Measurements from ENCODE around the gene RPS8.
"Not testable (repeated sequence)": the region's sequence is repeated elsewhere in the genome, so short reads cannot be mapped to it uniquely, and the experiment has no call there.

The RPS8 gene
- total RNA-seq = 957 to 1,827 (median 1,515) reads per million in 9 experiments

GRCh38 chr1:44775078-44775929 is at the start of gene RPS8:
RPS8 (plus strand) TSS chr1:44775540; CDS start chr1:44775597, 57 bp downstream.
- peak; percentile 81 for ATAC-seq (replicated peaks)
- H3K27ac Mint-ChIP-seq = peak within 1 kb of the TSS; percentile 90 to 98
- H3K4me1 Mint-ChIP-seq (ENCODE audit: low read depth in 2 of 2) = peaks cover 32% of the 10 kb centered on the region in 2 donors
- H3K4me3 Mint-ChIP-seq = peak within 1 kb of the TSS; percentile 83 to 90
- peak; percentile 80 to 85 (median 85) for DNase-seq
- H3K9me3 Mint-ChIP-seq = no peaks in the 10 kb centered on the region
- H3K36me3 Mint-ChIP-seq (ENCODE audit: insufficient read depth) = peaks cover 48% of the 10 kb centered on the region
- H3K27me3 Mint-ChIP-seq = no peaks in the 10 kb centered on the region

- Mint-ChIP-seq H3K4me3 (peak within 1 kb of the TSS; percentile 28 to 74), H3K27me3 (no peaks in the 10 kb centered on the region), H3K27ac (peak within 1 kb of the TSS; percentile 93 to 100), H3K4me1 (ENCODE audit: low read depth in 2 of 2) (peaks cover 4 to 15% of the 10 kb centered on the region in 2 donors), H3K9me3 (no peaks in the 10 kb centered on the region), H3K36me3 (ENCODE audit: insufficient read depth) (peaks cover 23% of the 10 kb centered on the region)
- DNase-seq (peak; percentile 91 to 92 (median 92)), ATAC-seq (replicated peaks) (peak; percentile 76)
Observed at GRCh38 chr1:44730741-44731512, 44.4 kb upstream of the RPS8 start, which contains the start of gene RNU5D-1. RNU5D-1 (minus strand) TSS chr1:44731170.

GRCh38 chr1:44733365-44733764 is 42.0 kb upstream of the RPS8 start:
- Mint-ChIP-seq H3K27me3 (no peaks in the 10 kb centered on the region), H3K36me3 (ENCODE audit: insufficient read depth) (peaks cover 23% of the 10 kb centered on the region), H3K4me3 (no peak overlapping the region), H3K27ac (no peak overlapping the region), H3K4me1 (ENCODE audit: low read depth in 2 of 2) (peaks cover 4 to 11% of the 10 kb centered on the region in 2 donors), H3K9me3 (no peaks in the 10 kb centered on the region)
- DNase-seq (no peak), ATAC-seq (replicated peaks) (no peak)

GRCh38 chr1:44733784-44734183 is 41.6 kb upstream of the RPS8 start:
- Mint-ChIP-seq H3K27me3 (no peaks in the 10 kb centered on the region), H3K9me3 (no peaks in the 10 kb centered on the region), H3K36me3 (ENCODE audit: insufficient read depth) (peaks cover 20% of the 10 kb centered on the region), H3K27ac (no peak overlapping the region), H3K4me3 (no peak overlapping the region), H3K4me1 (ENCODE audit: low read depth in 2 of 2) (peaks cover 4 to 11% of the 10 kb centered on the region in 2 donors)
- DNase-seq = no peak
- ATAC-seq (replicated peaks) = no peak

- Mint-ChIP-seq H3K27me3 (no peaks in the 10 kb centered on the region), H3K9me3 (no peaks in the 10 kb centered on the region), H3K27ac (no peak overlapping the region), H3K4me1 (ENCODE audit: low read depth in 2 of 2) (peaks cover 6 to 20% of the 10 kb centered on the region in 2 donors), H3K36me3 (ENCODE audit: insufficient read depth) (peaks cover 12% of the 10 kb centered on the region), H3K4me3 (no peak overlapping the region)
- DNase-seq (no peak), ATAC-seq (replicated peaks) (no peak)
Observed at GRCh38 chr1:44735992-44736391, 39.3 kb upstream of the RPS8 start.

- ATAC-seq (replicated peaks) = peak; percentile 4
- Mint-ChIP-seq H3K4me3 (peak overlapping the region; percentile 87 to 89), H3K27ac (peak overlapping the region; percentile 88 to 91), H3K4me1 (ENCODE audit: low read depth in 2 of 2) (peaks cover 6 to 19% of the 10 kb centered on the region in 2 donors)
- H3K27me3 Mint-ChIP-seq; H3K36me3 Mint-ChIP-seq (ENCODE audit: insufficient read depth); H3K9me3 Mint-ChIP-seq; DNase-seq: not testable (repeated sequence)
Observed at GRCh38 chr1:44738953-44739306, 36.4 kb upstream of the RPS8 start.

- H3K36me3 Mint-ChIP-seq (ENCODE audit: insufficient read depth) = peaks cover 6% of the 10 kb centered on the region
- no peaks in the 10 kb centered on the region for H3K27me3 Mint-ChIP-seq
- H3K27ac Mint-ChIP-seq = peak within 1 kb of the TSS; percentile 88 to 91
- H3K4me1 Mint-ChIP-seq (ENCODE audit: low read depth in 2 of 2) = peaks cover 6 to 19% of the 10 kb centered on the region in 2 donors
- ATAC-seq (replicated peaks) (peak; percentile 100), DNase-seq (peak; percentile 94 to 97 (median 96))
- peak within 1 kb of the TSS; percentile 87 to 89 for H3K4me3 Mint-ChIP-seq
- H3K9me3 Mint-ChIP-seq = no peaks in the 10 kb centered on the region
Observed at GRCh38 chr1:44739307-44740178, 35.8 kb upstream of the RPS8 start, which contains the start of gene KIF2C. KIF2C (plus strand) TSS chr1:44739837; CDS start chr1:44739933, 96 bp downstream.

GRCh38 chr1:44740179-44740617 is 35.1 kb upstream of the RPS8 start:
- peak overlapping the region; percentile 87 to 89 for H3K4me3 Mint-ChIP-seq
- no peaks in the 10 kb centered on the region for H3K27me3 Mint-ChIP-seq
- peaks cover 6 to 19% of the 10 kb centered on the region in 2 donors for H3K4me1 Mint-ChIP-seq (ENCODE audit: low read depth in 2 of 2)
- peaks cover 6% of the 10 kb centered on the region for H3K36me3 Mint-ChIP-seq (ENCODE audit: insufficient read depth)
- no peaks in the 10 kb centered on the region for H3K9me3 Mint-ChIP-seq
- ATAC-seq (replicated peaks) = no peak
- H3K27ac Mint-ChIP-seq = peak overlapping the region; percentile 88 to 91
- DNase-seq = no peak

- peak overlapping the region in 1 of 2 donors; percentile 33 for H3K27ac Mint-ChIP-seq
- DNase-seq (no peak), ATAC-seq (replicated peaks) (no peak)
- H3K36me3 Mint-ChIP-seq (ENCODE audit: insufficient read depth) = peaks cover 6% of the 10 kb centered on the region
- no peaks in the 10 kb centered on the region for H3K27me3 Mint-ChIP-seq
- peaks cover 6 to 19% of the 10 kb centered on the region in 2 donors for H3K4me1 Mint-ChIP-seq (ENCODE audit: low read depth in 2 of 2)
- no peak overlapping the region for H3K4me3 Mint-ChIP-seq
- no peaks in the 10 kb centered on the region for H3K9me3 Mint-ChIP-seq
Observed at GRCh38 chr1:44743211-44743610, 32.1 kb upstream of the RPS8 start.

- H3K4me1 Mint-ChIP-seq (ENCODE audit: low read depth in 2 of 2) = no peaks in the 10 kb centered on the region
- no peak for ATAC-seq (replicated peaks)
- no peaks in the 10 kb centered on the region for H3K9me3 Mint-ChIP-seq
- H3K27ac Mint-ChIP-seq = no peak overlapping the region
- no peaks in the 10 kb centered on the region for H3K36me3 Mint-ChIP-seq (ENCODE audit: insufficient read depth)
- H3K4me3 Mint-ChIP-seq = no peak overlapping the region
- H3K27me3 Mint-ChIP-seq = no peaks in the 10 kb centered on the region
- DNase-seq = no peak
Observed at GRCh38 chr1:44747878-44748277, 27.5 kb upstream of the RPS8 start.

GRCh38 chr1:44757420-44757819 is 17.9 kb upstream of the RPS8 start:
- no peaks in the 10 kb centered on the region for H3K9me3 Mint-ChIP-seq
- H3K4me1 Mint-ChIP-seq (ENCODE audit: low read depth in 2 of 2) = peaks cover 0 to 4% of the 10 kb centered on the region in 2 donors
- no peaks in the 10 kb centered on the region for H3K36me3 Mint-ChIP-seq (ENCODE audit: insufficient read depth)
- DNase-seq (no peak), ATAC-seq (replicated peaks) (no peak)
- H3K27ac Mint-ChIP-seq = peak overlapping the region; percentile 17 to 20
- no peaks in the 10 kb centered on the region for H3K27me3 Mint-ChIP-seq
- H3K4me3 Mint-ChIP-seq = no peak overlapping the region

GRCh38 chr1:44759077-44759476 is 16.3 kb upstream of the RPS8 start:
- H3K9me3 Mint-ChIP-seq = no peaks in the 10 kb centered on the region
- no peak for ATAC-seq (replicated peaks)
- H3K4me1 Mint-ChIP-seq (ENCODE audit: low read depth in 2 of 2) = peaks cover 0 to 4% of the 10 kb centered on the region in 2 donors
- no peaks in the 10 kb centered on the region for H3K27me3 Mint-ChIP-seq
- H3K4me3 Mint-ChIP-seq = no peak overlapping the region
- peaks cover 2% of the 10 kb centered on the region for H3K36me3 Mint-ChIP-seq (ENCODE audit: insufficient read depth)
- no peak overlapping the region for H3K27ac Mint-ChIP-seq
- no peak for DNase-seq

- Mint-ChIP-seq H3K36me3 (ENCODE audit: insufficient read depth) (peaks cover 2% of the 10 kb centered on the region), H3K27me3 (no peaks in the 10 kb centered on the region), H3K4me1 (ENCODE audit: low read depth in 2 of 2) (peaks cover 0 to 4% of the 10 kb centered on the region in 2 donors), H3K4me3 (no peak overlapping the region), H3K9me3 (no peaks in the 10 kb centered on the region), H3K27ac (no peak overlapping the region)
- no peak for ATAC-seq (replicated peaks)
- no peak for DNase-seq
Observed at GRCh38 chr1:44760876-44761275, 14.5 kb upstream of the RPS8 start.
